Superior temporal gyrus (tissue), 1 donor: ENCODE data around the gene FUS.
"Not testable (repeated sequence)": the region's sequence is repeated elsewhere in the genome, so short reads cannot be mapped to it uniquely, and the experiment has no call there.

Experiments used
- DNase-seq: peaks from one replicate; pipeline ENCODE4 v3.0.0-alpha.2; 2016; ENCODE audit errors: extremely low spot score

FUS gene

DNA sequence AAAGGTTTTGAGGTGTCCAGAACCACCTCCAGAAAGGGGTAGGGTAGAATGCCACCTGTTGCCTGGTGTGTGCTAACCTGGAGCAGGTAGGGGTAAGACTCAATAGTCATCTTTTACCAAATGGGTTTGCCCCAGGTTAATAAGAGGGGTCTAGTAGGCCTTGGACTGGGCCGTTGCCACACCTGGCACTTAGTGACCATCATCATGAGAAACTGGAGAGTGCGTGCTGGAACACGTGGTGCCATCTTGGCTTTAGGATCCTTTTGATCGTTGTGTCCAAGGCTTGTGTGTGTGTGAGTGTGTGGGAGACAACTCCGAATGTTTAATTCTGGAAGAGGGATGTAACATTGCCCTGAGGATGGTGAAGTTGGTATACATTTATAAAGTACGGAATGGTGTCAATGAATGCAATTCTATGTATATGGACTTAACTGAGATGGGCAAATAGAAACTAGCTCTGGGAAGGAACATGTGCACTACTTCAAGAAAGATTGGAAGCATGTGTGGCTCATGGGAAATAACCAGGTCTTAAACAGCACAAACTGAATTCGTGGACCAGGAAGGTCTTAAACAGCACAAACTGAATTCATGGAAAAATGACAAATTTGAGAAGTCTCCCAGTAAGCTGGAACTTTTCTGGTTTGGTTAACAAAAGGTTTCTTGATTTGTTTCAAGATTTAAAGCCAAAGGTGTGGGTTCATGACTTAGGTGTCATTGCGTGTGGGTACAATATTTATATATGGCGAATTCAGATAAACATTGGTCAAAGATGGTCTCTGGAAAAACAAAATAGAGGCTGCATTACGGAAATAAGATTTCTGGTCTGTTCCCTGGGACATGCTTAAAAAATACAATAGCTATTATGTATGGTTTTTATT lies 7.2 kb downstream of the FUS start:
- no peak for DNase-seq

- DNase-seq: no peak
Observed at GRCh38 chr16:31187808-31188189, 7.9 kb downstream of the FUS start.

- DNase-seq: no peak
Observed at GRCh38 chr16:31188450-31189411, 8.8 kb downstream of the FUS start.

DNA sequence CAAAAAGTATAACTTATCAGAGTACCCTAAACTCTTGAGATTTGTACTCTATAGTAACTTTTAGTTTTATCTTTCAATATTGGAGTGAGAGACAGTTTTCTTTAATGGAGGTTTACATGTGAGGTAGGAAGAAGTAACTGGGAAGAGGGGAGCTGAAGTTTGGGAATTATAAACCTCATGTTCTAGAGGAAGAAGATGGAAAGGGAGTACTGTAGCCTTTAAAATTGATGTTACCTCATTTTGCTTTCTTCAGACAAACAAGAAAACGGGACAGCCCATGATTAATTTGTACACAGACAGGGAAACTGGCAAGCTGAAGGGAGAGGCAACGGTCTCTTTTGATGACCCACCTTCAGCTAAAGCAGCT lies 9.5 kb downstream of the FUS start:
- DNase-seq: no peak

DNA sequence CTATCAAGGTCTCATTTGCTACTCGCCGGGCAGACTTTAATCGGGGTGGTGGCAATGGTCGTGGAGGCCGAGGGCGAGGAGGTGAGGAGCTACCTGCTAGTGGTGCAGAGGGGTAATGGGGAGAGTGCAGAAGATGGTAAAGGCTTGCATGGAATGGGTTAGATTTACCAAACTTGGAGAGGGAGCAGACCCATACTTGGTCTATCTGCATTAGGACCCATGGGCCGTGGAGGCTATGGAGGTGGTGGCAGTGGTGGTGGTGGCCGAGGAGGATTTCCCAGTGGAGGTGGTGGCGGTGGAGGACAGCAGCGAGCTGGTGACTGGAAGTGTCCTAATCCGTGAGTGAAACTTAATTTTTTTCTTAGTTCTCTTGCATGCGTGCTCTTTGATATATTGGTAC lies 10.1 kb downstream of the FUS start:
- no peak for DNase-seq

- DNase-seq: no peak
Observed at GRCh38 chr16:31190818-31191444, 11.0 kb downstream of the FUS start.

DNA sequence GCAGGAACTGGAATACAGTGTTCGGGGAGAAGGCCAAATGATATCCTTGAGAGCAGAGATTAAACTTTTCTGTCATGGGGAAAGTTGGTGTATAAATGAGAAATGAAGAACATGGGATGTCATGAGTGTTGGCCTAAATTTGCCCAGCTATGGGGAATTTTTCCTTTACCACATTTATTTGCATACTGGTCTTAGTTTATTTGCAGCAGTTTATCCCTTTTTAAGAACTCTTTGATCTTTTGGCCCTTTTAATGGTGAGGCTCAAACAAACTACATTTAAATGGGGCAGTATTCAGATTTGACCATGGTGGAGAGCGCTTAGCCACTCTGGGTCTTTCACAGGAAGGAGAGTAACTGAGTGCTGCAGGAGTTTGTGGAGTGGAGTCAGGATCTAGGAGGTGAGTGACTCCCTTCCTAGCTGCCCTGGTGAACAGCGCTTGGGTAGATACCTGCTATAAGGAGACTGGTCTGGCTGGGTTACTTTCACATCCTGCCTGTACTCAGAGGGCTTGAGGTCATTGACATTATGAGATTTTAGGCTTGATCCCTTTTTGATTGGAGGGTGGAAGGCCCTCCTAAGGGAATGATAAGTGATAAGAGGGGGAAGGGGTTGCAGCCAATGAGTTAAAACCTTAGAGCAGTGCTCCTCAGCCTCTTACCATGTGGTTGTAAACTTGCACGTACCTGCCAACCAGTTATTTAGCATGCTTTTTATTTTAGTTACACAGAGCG lies 11.9 kb downstream of the FUS start:
- no peak for DNase-seq

- no peak for DNase-seq
Observed at GRCh38 chr16:31192856-31193642, 13.1 kb downstream of the FUS start.

GRCh38 chr16:31193874-31194273 lies 13.9 kb downstream of the FUS start:
- no peak for DNase-seq

DNA sequence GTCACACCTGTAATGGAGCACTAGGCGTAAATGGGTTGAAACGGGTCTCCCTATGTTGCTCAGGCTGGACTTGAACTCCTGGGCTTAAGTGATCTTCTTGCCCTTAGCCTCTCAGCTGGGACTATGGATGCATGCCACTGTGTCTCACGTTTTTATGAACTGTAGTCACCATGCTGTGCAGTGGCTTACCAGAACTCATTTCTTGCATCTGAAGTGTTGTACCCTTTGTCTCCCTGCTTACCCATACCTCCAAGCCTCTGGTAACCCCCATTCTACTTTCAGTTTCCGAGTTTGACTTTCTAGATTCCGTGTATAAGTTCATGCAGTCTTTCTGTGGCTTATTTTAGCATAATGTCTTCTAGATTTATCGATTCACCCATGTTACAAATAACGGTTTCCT lies 15.0 kb downstream of the FUS start:
- DNase-seq: no peak

GRCh38 chr16:31195861-31196260 lies 15.9 kb downstream of the FUS start:
- not testable (repeated sequence) for DNase-seq

GRCh38 chr16:31196324-31197088 lies 16.6 kb downstream of the FUS start:
- DNase-seq: no peak

DNA sequence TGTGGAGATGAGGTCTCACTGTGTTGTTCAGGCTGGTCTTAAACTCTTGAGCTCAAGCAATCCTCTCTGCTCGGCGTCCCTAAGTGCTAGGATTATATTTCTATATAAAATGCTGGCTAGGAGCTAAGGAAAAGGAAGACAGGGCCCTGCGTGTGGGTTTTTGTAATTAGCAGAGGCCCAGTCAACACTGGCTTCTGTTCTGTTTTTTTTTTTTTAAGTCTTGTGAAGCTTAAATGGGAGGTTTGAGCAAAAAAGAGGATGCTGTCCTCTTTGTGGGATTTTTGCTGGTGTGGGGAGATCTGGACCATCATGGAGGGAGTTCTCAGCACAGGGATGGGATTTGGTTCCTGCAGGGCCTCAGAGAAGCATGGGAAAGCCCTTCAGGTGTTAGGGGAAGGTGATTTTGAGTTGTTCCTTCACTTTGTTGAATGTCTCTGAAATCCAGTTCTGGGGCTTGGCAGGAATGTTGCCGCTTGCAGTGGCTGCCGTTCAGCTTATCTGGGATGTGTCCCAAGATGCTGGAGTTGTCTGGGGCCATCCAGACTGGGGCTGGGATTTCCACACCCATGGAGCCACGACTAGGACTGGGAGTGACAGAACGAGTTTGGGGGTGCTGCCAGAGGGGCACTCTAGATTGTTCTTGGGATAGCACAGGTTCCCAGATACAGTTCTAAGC lies 18.4 kb downstream of the FUS start:
- DNase-seq: no peak

- no peak for DNase-seq
Observed at GRCh38 chr16:31199430-31200041, 19.6 kb downstream of the FUS start.

- not testable (repeated sequence) for DNase-seq
Observed at GRCh38 chr16:31200111-31200510, 20.2 kb downstream of the FUS start.

DNA sequence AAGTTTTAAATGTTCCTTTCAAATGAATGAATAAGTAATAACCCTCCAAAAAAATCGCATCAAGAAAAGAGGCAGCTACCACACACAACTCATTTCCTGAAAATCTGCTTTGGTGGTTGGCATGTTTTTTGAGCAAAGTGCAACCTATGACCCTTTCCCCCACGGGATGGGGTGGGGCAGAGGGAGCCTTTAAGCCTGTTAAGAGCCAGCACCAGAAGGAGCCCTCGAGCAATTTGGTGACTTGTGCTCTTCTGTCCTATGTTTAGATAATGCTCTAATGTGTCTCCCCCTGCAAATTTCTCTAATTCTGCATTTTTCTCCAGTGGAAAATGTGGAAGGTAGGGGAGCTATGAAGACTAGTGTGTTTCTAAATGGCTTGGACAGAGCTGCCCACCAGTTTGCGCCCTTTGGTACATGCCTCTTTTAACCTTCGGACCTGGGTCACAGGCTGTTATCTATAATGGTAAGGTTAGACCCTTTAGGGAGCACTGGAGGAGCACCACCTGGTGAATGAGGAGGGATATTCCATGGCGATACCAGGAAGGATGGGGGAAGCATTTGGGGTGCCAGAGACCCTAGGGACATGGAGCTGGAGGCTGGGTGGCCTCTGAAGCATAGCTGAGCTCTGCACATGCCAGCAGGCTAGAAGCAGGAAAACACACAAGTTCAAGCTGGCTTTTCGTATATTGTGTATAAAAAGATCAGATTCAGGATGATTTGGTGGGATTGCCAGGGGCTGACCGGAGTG lies 21.1 kb downstream of the FUS start:
- DNase-seq: no peak

GRCh38 chr16:31201582-31202413 lies 21.9 kb downstream of the FUS start:
- DNase-seq: no peak
